ENCODE data around the gene EPS15. TPM values are rescaled to one million over a fixed set of nuclear protein-coding genes. Genes with fewer than 3 reads are reported as not detected.

Gene EPS15
- polyA plus RNA-seq, 3 donors = 36.8 to 44.3 (median 40.2) TPM

- no peak for DNase-seq
Measured at GRCh38 chr1:51320967-51321923, 197.8 kb downstream of the EPS15 start.

- DNase-seq = no peak
Measured at GRCh38 chr1:51317798-51318197, 201.3 kb downstream of the EPS15 start.

- no peak for DNase-seq
Measured at GRCh38 chr1:51316846-51317120, 202.3 kb downstream of the EPS15 start.

- DNase-seq = no peak
Measured at GRCh38 chr1:51316113-51316845, 202.8 kb downstream of the EPS15 start.

- no peak for DNase-seq
Measured at GRCh38 chr1:51314974-51315373, 204.1 kb downstream of the EPS15 start.

GRCh38 chr1:51313961-51314777 is 204.9 kb downstream of the EPS15 start:
- no peak for DNase-seq

- DNase-seq = no peak
Measured at GRCh38 chr1:51313268-51313852, 205.7 kb downstream of the EPS15 start.

- DNase-seq = no peak
Measured at GRCh38 chr1:51312718-51313117, 206.3 kb downstream of the EPS15 start.

GRCh38 chr1:51311826-51312225 is 207.2 kb downstream of the EPS15 start:
- DNase-seq = no peak

GRCh38 chr1:51310871-51311613 is 208.0 kb downstream of the EPS15 start:
- no peak for DNase-seq

GRCh38 chr1:51309291-51309690 is 209.8 kb downstream of the EPS15 start:
- no peak for DNase-seq

GRCh38 chr1:51308636-51309035 is 210.4 kb downstream of the EPS15 start:
- no peak for DNase-seq

- no peak for DNase-seq
Measured at GRCh38 chr1:51306950-51307349, 212.1 kb downstream of the EPS15 start.

GRCh38 chr1:51305371-51305823 is 213.7 kb downstream of the EPS15 start:
- no peak for DNase-seq

GRCh38 chr1:51304360-51304759 is 214.7 kb downstream of the EPS15 start:
- no peak for DNase-seq

Other genes starting within 250 kb of the EPS15 start
- gene TTC39A, start 188.7 kb downstream of the EPS15 start, polyA plus RNA-seq (ENCODE audit: insufficient read length in 3 of 3) = 10 to 100 TPM in 1 of 3 donors, 1 to 10 TPM in 2; 9.0 to 12.3 (median 9.6) TPM
- gene OSBPL9, start 97.8 kb upstream of the EPS15 start, polyA plus RNA-seq (ENCODE audit: insufficient read length in 3 of 3) = 100 to 1,000 TPM; 122 to 151 (median 125) TPM